Testis (tissue), 2 donors: ENCODE measurements around the gene DNAAF8.

Experiments used
- CTCF ChIP-seq, 3 experiments: fragments of 450-650 bp in 2 of 3; fragments of 200-600 bp in 1 of 3; sonication (generic) in 1 of 3; IDR thresholded peaks; one replicate each; pipeline ENCODE4 v1.5.1; 2016 to 2019; ENCODE audit warnings: antibody characterized with exemption in 3 of 3, mild to moderate bottlenecking in 2 of 3, moderate library complexity in 1 of 3
- POLR2A ChIP-seq: fragments of 450-650 bp; IDR thresholded peaks from one replicate; pipeline ENCODE4 v1.6.1; 2017; ENCODE audit warnings: antibody characterized with exemption, mild to moderate bottlenecking, moderate library complexity

- TF ChIP-seq POLR2A (no peak), CTCF (IDR thresholded peaks at IDR 0.05) (no peak)
Measured at GRCh38 chr16:4788910-4789309, 54.6 kb downstream of the DNAAF8 start.
